T-helper 2 cell treated with Interferon-gamma antibody and Interleukin-4, amounts not matched to agents 5 μg/mL and 100 μg/mL, for 36 hours (primary cell): ENCODE data around the gene CLDN18.

Experiments
- DNase-seq: peaks from one replicate; pipeline ENCODE4 v3.0.0; 2021; ENCODE audit warnings: low spot score
- H3K27ac Mint-ChIP-seq: one replicate; pipeline ENCODE4 v1.8.0; 2021; ENCODE audit warnings: mild to moderate bottlenecking, mixed read lengths
- H3K27me3 Mint-ChIP-seq: one replicate; pipeline ENCODE4 v1.8.0; 2021; ENCODE audit warnings: low read depth, mixed read lengths
- H3K36me3 Mint-ChIP-seq: one replicate; pipeline ENCODE4 v1.8.0; 2021; ENCODE audit warnings: low read depth, mixed read lengths
- H3K4me1 Mint-ChIP-seq: one replicate; pipeline ENCODE4 v1.8.0; 2021; ENCODE audit warnings: low read depth, mixed read lengths
- H3K4me3 Mint-ChIP-seq: one replicate; pipeline ENCODE4 v1.8.0; 2022; ENCODE audit warnings: mild to moderate bottlenecking, moderate library complexity, mixed read lengths
- H3K9me3 Mint-ChIP-seq: one replicate; pipeline ENCODE4 v1.8.0; 2021; ENCODE audit warnings: mixed read lengths

Gene CLDN18

GRCh38 chr3:138062037-138062436, 52.1 kb downstream of the CLDN18 start:
- no peak overlapping the region for H3K4me3 Mint-ChIP-seq
- no peak for DNase-seq
- no peaks in the 10 kb centered on the region for H3K9me3 Mint-ChIP-seq
- H3K27ac Mint-ChIP-seq = no peak overlapping the region
- H3K36me3 Mint-ChIP-seq = no peaks in the 10 kb centered on the region
- H3K4me1 Mint-ChIP-seq = peaks cover 10% of the 10 kb centered on the region
- peaks cover 15% of the 10 kb centered on the region for H3K27me3 Mint-ChIP-seq

GRCh38 chr3:138062626-138063025, 52.7 kb downstream of the CLDN18 start:
- H3K27ac Mint-ChIP-seq = no peak overlapping the region
- peaks cover 15% of the 10 kb centered on the region for H3K27me3 Mint-ChIP-seq
- H3K36me3 Mint-ChIP-seq = no peaks in the 10 kb centered on the region
- H3K4me1 Mint-ChIP-seq = peaks cover 10% of the 10 kb centered on the region
- no peak overlapping the region for H3K4me3 Mint-ChIP-seq
- no peak for DNase-seq
- H3K9me3 Mint-ChIP-seq = no peaks in the 10 kb centered on the region

- no peaks in the 10 kb centered on the region for H3K9me3 Mint-ChIP-seq
- H3K4me1 Mint-ChIP-seq = peaks cover 10% of the 10 kb centered on the region
- H3K36me3 Mint-ChIP-seq = no peaks in the 10 kb centered on the region
- no peak overlapping the region for H3K4me3 Mint-ChIP-seq
- H3K27ac Mint-ChIP-seq = no peak overlapping the region
- peaks cover 15% of the 10 kb centered on the region for H3K27me3 Mint-ChIP-seq
- DNase-seq = no peak
Observed at GRCh38 chr3:138063416-138063815, 53.5 kb downstream of the CLDN18 start.

- H3K27me3 Mint-ChIP-seq = peaks cover 20% of the 10 kb centered on the region
- H3K27ac Mint-ChIP-seq = peak overlapping the region; percentile 56
- no peaks in the 10 kb centered on the region for H3K9me3 Mint-ChIP-seq
- DNase-seq = no peak
- H3K4me3 Mint-ChIP-seq = no peak overlapping the region
- H3K36me3 Mint-ChIP-seq = no peaks in the 10 kb centered on the region
- H3K4me1 Mint-ChIP-seq = peaks cover 10% of the 10 kb centered on the region
Observed at GRCh38 chr3:138065949-138066348, 56.0 kb downstream of the CLDN18 start.

GRCh38 chr3:138066383-138066782, 56.4 kb downstream of the CLDN18 start:
- Mint-ChIP-seq H3K4me1 (peaks cover 10% of the 10 kb centered on the region), H3K4me3 (no peak overlapping the region), H3K27ac (peak overlapping the region; percentile 56), H3K9me3 (no peaks in the 10 kb centered on the region), H3K36me3 (no peaks in the 10 kb centered on the region), H3K27me3 (peaks cover 20% of the 10 kb centered on the region)
- DNase-seq = peak; percentile 67

- no peaks in the 10 kb centered on the region for H3K9me3 Mint-ChIP-seq
- no peaks in the 10 kb centered on the region for H3K36me3 Mint-ChIP-seq
- no peak overlapping the region for H3K27ac Mint-ChIP-seq
- H3K4me1 Mint-ChIP-seq = peaks cover 10% of the 10 kb centered on the region
- H3K4me3 Mint-ChIP-seq = no peak overlapping the region
- DNase-seq = no peak
- peaks cover 20% of the 10 kb centered on the region for H3K27me3 Mint-ChIP-seq
Observed at GRCh38 chr3:138066972-138067371, 57.0 kb downstream of the CLDN18 start.

- Mint-ChIP-seq H3K4me1 (peaks cover 10% of the 10 kb centered on the region), H3K9me3 (no peaks in the 10 kb centered on the region), H3K4me3 (no peak overlapping the region), H3K36me3 (no peaks in the 10 kb centered on the region), H3K27ac (no peak overlapping the region), H3K27me3 (peaks cover 20% of the 10 kb centered on the region)
- DNase-seq = no peak
Observed at GRCh38 chr3:138068046-138068445, 58.1 kb downstream of the CLDN18 start.

GRCh38 chr3:138068579-138069174, 58.7 kb downstream of the CLDN18 start:
- peak; percentile 68 for DNase-seq
- Mint-ChIP-seq H3K27me3 (peaks cover 26% of the 10 kb centered on the region), H3K4me1 (peaks cover 10% of the 10 kb centered on the region), H3K4me3 (no peak overlapping the region), H3K9me3 (no peaks in the 10 kb centered on the region), H3K36me3 (no peaks in the 10 kb centered on the region), H3K27ac (no peak overlapping the region)

GRCh38 chr3:138070006-138070405, 60.0 kb downstream of the CLDN18 start:
- Mint-ChIP-seq H3K36me3 (no peaks in the 10 kb centered on the region), H3K9me3 (no peaks in the 10 kb centered on the region), H3K27me3 (peaks cover 23% of the 10 kb centered on the region), H3K4me1 (peaks cover 10% of the 10 kb centered on the region), H3K27ac (no peak overlapping the region), H3K4me3 (no peak overlapping the region)
- DNase-seq = no peak

GRCh38 chr3:138072796-138073195, 62.8 kb downstream of the CLDN18 start:
- no peaks in the 10 kb centered on the region for H3K9me3 Mint-ChIP-seq
- no peaks in the 10 kb centered on the region for H3K36me3 Mint-ChIP-seq
- H3K27ac Mint-ChIP-seq = no peak overlapping the region
- H3K27me3 Mint-ChIP-seq = peaks cover 23% of the 10 kb centered on the region
- H3K4me1 Mint-ChIP-seq = no peaks in the 10 kb centered on the region
- H3K4me3 Mint-ChIP-seq = no peak overlapping the region
- no peak for DNase-seq

GRCh38 chr3:138078096-138078495, 68.1 kb downstream of the CLDN18 start:
- peaks cover 13% of the 10 kb centered on the region for H3K27me3 Mint-ChIP-seq
- H3K27ac Mint-ChIP-seq = no peak overlapping the region

GRCh38 chr3:138078901-138079344, 69.0 kb downstream of the CLDN18 start:
- Mint-ChIP-seq H3K9me3 (no peaks in the 10 kb centered on the region), H3K4me3 (no peak overlapping the region), H3K36me3 (no peaks in the 10 kb centered on the region), H3K4me1 (peaks cover 24% of the 10 kb centered on the region), H3K27ac (no peak overlapping the region), H3K27me3 (peaks cover 6% of the 10 kb centered on the region)
- DNase-seq = peak; percentile 33

More at GRCh38 chr3:138078096-138078495, 68.1 kb downstream of the CLDN18 start:
- H3K9me3 Mint-ChIP-seq = no peaks in the 10 kb centered on the region
- no peak for DNase-seq
- H3K36me3 Mint-ChIP-seq = no peaks in the 10 kb centered on the region
- peaks cover 17% of the 10 kb centered on the region for H3K4me1 Mint-ChIP-seq
- H3K4me3 Mint-ChIP-seq = no peak overlapping the region

GRCh38 chr3:138079901-138080300, 69.9 kb downstream of the CLDN18 start:
- H3K27ac Mint-ChIP-seq = no peak overlapping the region
- peaks cover 6% of the 10 kb centered on the region for H3K27me3 Mint-ChIP-seq
- DNase-seq = no peak
- H3K4me3 Mint-ChIP-seq = no peak overlapping the region
- no peaks in the 10 kb centered on the region for H3K9me3 Mint-ChIP-seq
- H3K36me3 Mint-ChIP-seq = no peaks in the 10 kb centered on the region
- H3K4me1 Mint-ChIP-seq = peaks cover 27% of the 10 kb centered on the region

GRCh38 chr3:138081371-138082084, 71.6 kb downstream of the CLDN18 start:
- no peak overlapping the region for H3K27ac Mint-ChIP-seq
- H3K36me3 Mint-ChIP-seq = no peaks in the 10 kb centered on the region
- peaks cover 27% of the 10 kb centered on the region for H3K4me1 Mint-ChIP-seq
- H3K4me3 Mint-ChIP-seq = no peak overlapping the region
- no peak for DNase-seq
- no peaks in the 10 kb centered on the region for H3K9me3 Mint-ChIP-seq
- H3K27me3 Mint-ChIP-seq = peaks cover 6% of the 10 kb centered on the region
